Natural killer cell (primary cell): Measurements from ENCODE around the gene NHSL2. TPM values are rescaled to one million over a fixed set of nuclear protein-coding genes. Genes with fewer than 3 reads are reported as not detected.

Experiments
- ATAC-seq, 3 donors: fragments of 150-1000 bp in 2 of 3; fragments of 200-7000 bp in 1 of 3; cut with Tn5 transposase; 1 replicate in 1 of 3; 2 replicates in 2 of 3; pipeline ENCODE4 v1.10.0; 2021; ENCODE audit warnings: mild to moderate bottlenecking in 2 of 3, moderate library complexity in 2 of 3
- DNase-seq, 2 donors: peaks; one replicate each; pipeline versions ENCODE4 v3.0.0 to v3.0.0-alpha.2; 2013 to 2021; ENCODE audit warnings: mixed read lengths in 1 of 2
- H3K27ac ChIP-seq: one replicate; pipeline ENCODE4 v1.5.1; 2013; ENCODE audit warnings: mild to moderate bottlenecking, low read length
- H3K27me3 ChIP-seq: one replicate; pipeline ENCODE4 v1.6.1; 2013; ENCODE audit warnings: low read length; ENCODE audit not compliant: control insufficient read depth, insufficient read depth
- H3K36me3 ChIP-seq: one replicate; pipeline ENCODE4 v1.6.1; 2013; ENCODE audit warnings: low read length; ENCODE audit not compliant: control insufficient read depth, insufficient read depth
- H3K4me1 ChIP-seq: one replicate; pipeline ENCODE4 v1.6.1; 2013; ENCODE audit warnings: low read length; ENCODE audit not compliant: control insufficient read depth, insufficient read depth
- H3K4me3 ChIP-seq: one replicate; pipeline ENCODE4 v1.5.1; 2013; ENCODE audit warnings: low read length
- H3K9me3 ChIP-seq: one replicate; pipeline ENCODE4 v1.6.1; 2013; ENCODE audit warnings: low read length; ENCODE audit not compliant: control insufficient read depth, insufficient read depth
- H3K27ac Mint-ChIP-seq, 2 donors: one replicate each; pipeline ENCODE4 v1.8.0; 2022; ENCODE audit warnings: mild to moderate bottlenecking in 2 of 2, mixed read lengths in 2 of 2, moderate library complexity in 1 of 2
- H3K27me3 Mint-ChIP-seq, 2 donors: one replicate each; pipeline ENCODE4 v1.8.0; 2022; ENCODE audit warnings: low read depth in 2 of 2, mixed read lengths in 2 of 2
- H3K36me3 Mint-ChIP-seq: one replicate; pipeline ENCODE4 v1.8.0; 2022; ENCODE audit warnings: mixed read lengths
- H3K4me1 Mint-ChIP-seq, 2 donors: one replicate each; pipeline ENCODE4 v1.8.0; 2022; ENCODE audit warnings: mixed read lengths in 2 of 2
- H3K4me3 Mint-ChIP-seq: one replicate; pipeline ENCODE4 v1.8.0; 2022; ENCODE audit warnings: mild to moderate bottlenecking, moderate library complexity, mixed read lengths
- H3K9me3 Mint-ChIP-seq, 2 donors: one replicate each; pipeline ENCODE4 v1.8.0; 2022; ENCODE audit warnings: mixed read lengths in 2 of 2
- WGBS: methylation state at CpG from one replicate; pipeline ENCODE4 v1.1.7; 2013; ENCODE audit warnings: missing lambda C conversion rate; ENCODE audit not compliant: insufficient coverage; 5-methylcytosine and 5-hydroxymethylcytosine counted together
- intact Hi-C: fragments of 100-400 bp; cut with micrococcal nuclease; formaldehyde crosslinking; loops from one replicate; pipeline ENCODE4 v1.14.2; 2022
- total RNA-seq, 4 donors: library from RNA; stranded (reverse); fragments of 120-200 nt in 1 of 4; gene quantifications; one replicate each; pipeline versions ENCODE4 v1.2.3 to v1.2.4, GENCODE V29; 2013 to 2022
- TF ChIP-seq, protein P1 (sequence below): fragments of 200-600 bp; IDR thresholded peaks from one replicate; pipeline ENCODE4 v1.8.0; 2022; ENCODE audit warnings: antibody characterized with exemption

The NHSL2 gene
- total RNA-seq, 3 donors from 2014 or later (not counting 1 experiment from before 2014, with no cell fraction given), result 15.0 to 32.5 (median 30.8) TPM

DNA sequence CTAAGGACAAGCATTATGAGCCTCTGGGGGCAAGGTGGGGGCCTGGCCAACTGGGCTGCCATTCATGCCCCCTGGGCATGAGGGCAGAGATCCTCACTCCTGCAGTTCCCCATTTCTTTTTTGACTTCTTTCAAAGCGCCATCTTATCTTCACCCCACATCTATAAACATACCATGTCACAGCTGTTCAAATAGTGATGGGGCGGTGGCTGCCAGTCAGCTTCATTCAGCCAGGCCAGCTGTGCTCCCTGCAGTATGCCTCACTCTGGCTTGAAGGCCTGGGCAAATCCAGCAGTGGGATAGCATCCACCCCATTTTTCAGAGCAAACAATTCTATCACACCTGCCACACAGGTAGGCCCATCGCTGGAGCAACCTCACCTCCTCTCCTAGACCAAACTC is 85.5 kb downstream of the NHSL2 start:
- Mint-ChIP-seq H3K9me3 (no peaks in the 10 kb centered on the region), H3K36me3 (no peaks in the 10 kb centered on the region), H3K4me3 (no peak overlapping the region), H3K4me1 (peaks cover 49 to 51% of the 10 kb centered on the region in 2 donors), H3K27ac (no peak overlapping the region), H3K27me3 (peaks cover 10 to 18% of the 10 kb centered on the region in 2 donors)
- Histone ChIP-seq H3K9me3 (no peaks in the 10 kb centered on the region), H3K4me1 (peaks cover 38% of the 10 kb centered on the region), H3K4me3 (no peak overlapping the region), H3K27me3 (no peaks in the 10 kb centered on the region), H3K36me3 (no peaks in the 10 kb centered on the region), H3K27ac (no peak overlapping the region)
- intact Hi-C loops, result no loop called here
- TF ChIP-seq, protein P1, sequence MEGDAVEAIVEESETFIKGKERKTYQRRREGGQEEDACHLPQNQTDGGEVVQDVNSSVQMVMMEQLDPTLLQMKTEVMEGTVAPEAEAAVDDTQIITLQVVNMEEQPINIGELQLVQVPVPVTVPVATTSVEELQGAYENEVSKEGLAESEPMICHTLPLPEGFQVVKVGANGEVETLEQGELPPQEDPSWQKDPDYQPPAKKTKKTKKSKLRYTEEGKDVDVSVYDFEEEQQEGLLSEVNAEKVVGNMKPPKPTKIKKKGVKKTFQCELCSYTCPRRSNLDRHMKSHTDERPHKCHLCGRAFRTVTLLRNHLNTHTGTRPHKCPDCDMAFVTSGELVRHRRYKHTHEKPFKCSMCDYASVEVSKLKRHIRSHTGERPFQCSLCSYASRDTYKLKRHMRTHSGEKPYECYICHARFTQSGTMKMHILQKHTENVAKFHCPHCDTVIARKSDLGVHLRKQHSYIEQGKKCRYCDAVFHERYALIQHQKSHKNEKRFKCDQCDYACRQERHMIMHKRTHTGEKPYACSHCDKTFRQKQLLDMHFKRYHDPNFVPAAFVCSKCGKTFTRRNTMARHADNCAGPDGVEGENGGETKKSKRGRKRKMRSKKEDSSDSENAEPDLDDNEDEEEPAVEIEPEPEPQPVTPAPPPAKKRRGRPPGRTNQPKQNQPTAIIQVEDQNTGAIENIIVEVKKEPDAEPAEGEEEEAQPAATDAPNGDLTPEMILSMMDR, result no peak
- WGBS, result 92% methylated on average over 2 of the region's 3 CpGs
- no peak for DNase-seq
- ATAC-seq, result no peak

DNA sequence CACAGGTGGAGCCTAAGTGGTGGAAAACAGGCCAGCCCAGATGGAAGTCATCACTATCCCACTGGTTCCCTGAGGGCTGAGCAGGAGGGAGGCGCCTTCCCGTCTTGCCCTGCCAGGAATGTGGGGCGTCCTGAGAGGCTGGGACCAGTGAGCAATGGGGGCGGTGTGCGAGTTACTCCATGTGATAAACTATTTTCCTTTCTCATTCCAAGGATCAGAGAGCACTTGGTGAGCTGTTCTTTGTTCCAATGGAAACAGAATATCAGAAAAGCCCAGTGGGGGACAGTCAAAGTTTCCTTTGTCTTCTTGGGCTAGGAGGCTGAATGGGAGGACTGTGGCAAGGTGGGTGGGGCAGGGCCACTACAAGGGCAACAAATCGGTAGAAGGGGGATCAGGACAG is 86.2 kb downstream of the NHSL2 start:
- WGBS, result 98% methylated on average over 6 of the region's 6 CpGs
- Mint-ChIP-seq H3K9me3 (no peaks in the 10 kb centered on the region), H3K27me3 (peaks cover 15 to 25% of the 10 kb centered on the region in 2 donors), H3K4me1 (peaks cover 44 to 47% of the 10 kb centered on the region in 2 donors), H3K36me3 (no peaks in the 10 kb centered on the region), H3K4me3 (no peak overlapping the region), H3K27ac (no peak overlapping the region)
- H3K27me3 ChIP-seq, result no peaks in the 10 kb centered on the region
- H3K27ac ChIP-seq, result no peak overlapping the region
- TF ChIP-seq, protein P1, result no peak
- peaks cover 31% of the 10 kb centered on the region for H3K4me1 ChIP-seq
- DNase-seq, result no peak
- no peaks in the 10 kb centered on the region for H3K9me3 ChIP-seq
- no peaks in the 10 kb centered on the region for H3K36me3 ChIP-seq
- intact Hi-C loops, result no loop called here
- no peak overlapping the region for H3K4me3 ChIP-seq
- no peak for ATAC-seq

DNA sequence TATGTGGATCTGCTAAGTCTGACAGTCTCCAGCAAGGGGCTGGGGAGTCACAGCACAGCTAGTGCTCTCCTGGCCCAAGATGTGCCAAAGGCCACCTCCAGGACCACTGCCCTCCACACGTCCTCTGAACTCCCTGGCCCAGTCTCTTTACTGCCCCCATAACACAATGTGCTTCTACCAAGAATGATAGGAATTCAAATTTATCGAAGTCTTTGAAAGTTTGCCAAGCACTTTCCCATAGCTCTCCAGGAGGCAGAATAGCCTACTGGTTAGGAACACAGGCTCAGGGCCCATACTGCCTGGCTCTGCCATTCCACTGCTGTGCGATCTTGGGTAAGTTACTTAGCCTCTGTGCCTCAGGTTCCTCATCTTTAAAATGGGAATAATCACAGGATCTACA is 86.7 kb downstream of the NHSL2 start:
- H3K27me3 Mint-ChIP-seq, result peaks cover 15 to 26% of the 10 kb centered on the region in 2 donors
- Histone ChIP-seq H3K4me3 (no peak overlapping the region), H3K9me3 (no peaks in the 10 kb centered on the region), H3K27ac (no peak overlapping the region), H3K27me3 (no peaks in the 10 kb centered on the region), H3K36me3 (no peaks in the 10 kb centered on the region), H3K4me1 (peaks cover 27% of the 10 kb centered on the region)
- no peak for ATAC-seq
- intact Hi-C loops, result no loop called here
- peaks cover 39 to 42% of the 10 kb centered on the region in 2 donors for H3K4me1 Mint-ChIP-seq
- H3K4me3 Mint-ChIP-seq, result no peak overlapping the region
- TF ChIP-seq, protein P1, result no peak
- WGBS, result 98% methylated on average over 3 of the region's 3 CpGs
- no peak for DNase-seq
- H3K36me3 Mint-ChIP-seq, result no peaks in the 10 kb centered on the region
- no peaks in the 10 kb centered on the region for H3K9me3 Mint-ChIP-seq
- H3K27ac Mint-ChIP-seq, result no peak overlapping the region
